ENCODE data around the gene OOSP4A. TPM values are rescaled to one million over a fixed set of nuclear protein-coding genes. Genes with fewer than 3 reads are reported as not detected.
"Not testable (repeated sequence)": the region's sequence is repeated elsewhere in the genome, so short reads cannot be mapped to it uniquely, and the experiment has no call there.

OOSP4A gene
- total RNA-seq, 1 donor from 2014 or later, result not detected

DNA sequence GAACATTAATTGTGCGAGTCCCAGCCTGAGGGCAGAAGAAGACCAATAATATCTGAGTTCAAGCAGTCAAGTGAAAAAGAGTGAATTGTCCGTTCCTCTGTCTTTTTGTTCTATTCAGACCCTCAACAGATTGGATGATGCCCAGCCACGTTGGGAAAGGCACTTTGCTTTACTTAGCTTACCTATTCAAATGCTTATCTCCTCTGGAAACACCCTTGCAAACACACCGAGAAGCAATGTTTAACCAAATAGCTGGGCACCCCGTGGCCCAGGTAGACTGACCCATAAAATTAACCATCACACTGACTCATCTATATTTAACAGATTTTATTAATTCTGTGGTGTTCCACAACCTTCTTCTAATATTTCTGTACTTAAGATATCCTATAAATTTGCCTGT, 9.3 kb downstream of the OOSP4A start:
- intact Hi-C loops (cut with micrococcal nuclease), result no loop called here

DNA sequence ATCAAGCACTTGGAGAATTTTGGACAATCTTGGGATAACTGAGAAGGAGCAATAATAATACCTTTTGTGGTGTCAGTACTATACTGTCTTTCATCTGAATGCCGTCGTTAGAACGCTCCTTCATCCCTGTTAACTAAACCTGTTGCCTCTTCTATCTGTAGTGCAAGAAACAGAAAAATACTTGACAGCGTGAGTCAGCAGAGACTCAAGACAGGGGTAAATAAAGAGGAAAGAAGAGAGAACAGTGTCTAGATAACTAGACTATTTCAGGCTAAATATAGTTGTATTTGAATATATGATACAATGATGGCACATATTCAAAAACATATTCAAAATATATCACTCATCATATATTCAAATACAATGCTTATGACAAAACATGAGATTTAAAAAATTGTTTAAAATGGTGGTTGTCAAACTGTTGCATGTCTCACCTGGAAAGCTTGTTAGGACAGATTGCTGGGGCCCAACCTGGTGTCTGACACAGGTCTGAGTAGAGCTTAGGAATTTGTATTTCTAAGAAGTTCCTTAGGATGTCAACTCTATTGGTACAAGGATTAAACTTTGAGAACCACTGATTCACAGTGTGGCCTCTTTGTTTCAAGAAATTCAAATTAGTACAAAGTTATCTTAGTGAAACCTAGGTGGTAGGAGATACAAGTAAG, 17.4 kb downstream of the OOSP4A start:
- intact Hi-C loops (cut with micrococcal nuclease), result no loop called here

DNA sequence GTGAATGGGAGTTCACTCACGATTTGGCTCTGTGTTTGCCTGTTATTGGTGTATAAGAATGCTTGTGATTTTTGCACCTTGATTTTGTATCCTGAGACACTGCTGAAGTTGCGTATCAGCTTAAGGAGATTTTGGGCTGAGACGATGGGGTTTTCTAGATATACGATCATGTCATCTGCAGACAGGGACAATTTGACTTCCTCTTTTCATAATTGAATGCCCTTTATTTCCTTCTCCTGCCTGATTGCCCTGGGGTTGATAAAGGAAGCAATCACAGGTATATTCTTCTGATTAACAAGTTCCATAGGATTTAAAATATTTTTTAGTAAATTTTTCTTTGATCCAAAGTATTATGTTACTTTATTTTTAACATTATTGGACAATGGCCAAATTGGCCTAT, 18.2 kb downstream of the OOSP4A start:
- intact Hi-C loops (cut with micrococcal nuclease), result not testable (repeated sequence)

DNA sequence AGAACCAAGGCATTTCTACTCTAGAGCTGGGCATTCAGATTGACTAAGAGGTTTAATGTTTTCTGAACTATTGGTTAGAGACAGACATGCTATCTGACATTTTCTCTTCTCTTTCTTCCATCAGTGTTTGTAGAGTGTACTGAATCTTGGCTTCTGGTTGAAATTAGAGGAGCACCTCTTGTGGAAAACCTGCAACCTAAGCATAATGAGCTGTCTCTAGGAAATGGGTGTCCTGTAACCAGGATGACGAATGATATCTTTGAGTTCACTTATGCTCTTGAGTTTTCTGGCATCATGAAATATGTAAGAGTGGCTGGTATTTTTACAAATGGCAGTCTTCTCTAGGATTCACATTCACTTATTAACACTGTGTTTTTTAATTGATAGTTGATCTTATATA, 19.4 kb downstream of the OOSP4A start:
- intact Hi-C loops (cut with micrococcal nuclease), result no loop called here

DNA sequence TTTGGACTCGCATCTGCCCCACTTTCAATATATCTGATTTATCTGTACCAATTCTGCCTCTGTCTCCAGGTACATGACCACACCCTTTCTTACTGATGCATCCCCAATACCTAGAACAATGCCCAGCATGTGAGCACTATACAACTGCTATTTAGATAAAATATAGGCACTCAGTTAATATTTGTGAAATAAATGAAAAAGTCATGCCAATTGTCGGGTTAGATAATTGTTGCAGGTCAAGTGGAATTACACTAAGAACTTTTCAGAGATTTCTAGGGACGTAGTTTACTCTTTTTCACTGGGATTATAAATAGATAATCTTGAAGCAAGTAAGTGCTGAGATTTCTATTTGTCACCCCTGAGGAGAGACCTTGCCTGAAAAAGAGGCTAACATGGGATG, 20.5 kb downstream of the OOSP4A start:
- intact Hi-C loops (cut with micrococcal nuclease), result no loop called here

DNA sequence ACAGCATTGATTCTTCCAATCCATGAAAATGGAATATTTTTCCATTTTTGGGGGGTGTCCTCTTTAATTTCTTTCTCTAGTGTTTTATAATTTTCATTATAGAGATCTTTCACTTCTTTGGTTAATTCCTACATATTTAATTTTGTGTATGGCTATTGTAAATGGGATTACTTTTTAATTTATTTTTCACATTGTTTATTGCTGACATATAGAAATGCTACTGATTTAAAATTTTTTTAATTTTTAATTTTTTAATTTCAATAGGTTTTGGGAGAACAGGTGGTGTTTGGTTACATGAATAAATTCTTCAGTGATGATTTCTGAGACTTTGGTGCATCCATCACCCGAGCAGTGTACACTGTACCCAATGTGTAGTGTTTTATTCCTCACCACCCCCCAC, 26.6 kb downstream of the OOSP4A start:
- intact Hi-C loops (cut with micrococcal nuclease), result no loop called here

DNA sequence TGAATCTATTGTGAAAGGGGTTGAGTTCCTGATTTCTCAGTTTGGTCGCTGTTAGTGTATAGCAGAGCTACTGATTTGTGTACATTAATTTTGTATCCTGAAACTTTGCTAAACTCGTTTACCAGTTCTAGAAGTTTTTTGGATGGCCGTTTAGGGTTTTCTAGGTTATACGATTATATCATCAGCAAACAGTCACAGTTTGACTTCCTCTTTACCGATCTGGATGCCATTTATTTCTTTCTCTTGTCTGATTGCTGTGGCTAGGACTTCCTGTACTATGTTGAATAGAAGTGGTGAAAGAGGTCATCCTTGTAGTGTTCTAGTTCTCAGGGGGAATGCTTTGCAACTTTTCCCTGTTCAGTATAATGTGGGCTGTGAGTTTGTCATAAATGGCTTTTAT, 28.6 kb downstream of the OOSP4A start:
- intact Hi-C loops (cut with micrococcal nuclease), result no loop called here

DNA sequence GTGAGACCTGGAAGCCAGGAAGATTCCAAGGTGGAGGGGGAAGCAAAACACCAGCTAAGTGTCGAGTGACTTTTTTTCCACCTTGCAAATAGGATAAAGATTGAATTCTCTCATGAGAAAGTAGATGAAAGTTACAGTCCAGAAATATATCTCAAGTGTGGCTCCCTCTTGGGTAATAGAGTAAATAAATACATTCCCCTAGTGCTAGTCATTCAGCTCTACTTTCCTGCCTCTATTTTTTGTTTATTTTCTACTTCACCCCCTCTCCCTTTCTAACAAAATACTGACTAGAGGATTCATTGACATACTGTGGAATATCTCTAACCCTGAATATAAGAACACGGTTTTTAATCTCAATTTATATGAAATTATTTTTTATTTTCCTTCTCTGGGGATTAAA, 34.0 kb downstream of the OOSP4A start:
- intact Hi-C loops (cut with micrococcal nuclease), result no loop called here

DNA sequence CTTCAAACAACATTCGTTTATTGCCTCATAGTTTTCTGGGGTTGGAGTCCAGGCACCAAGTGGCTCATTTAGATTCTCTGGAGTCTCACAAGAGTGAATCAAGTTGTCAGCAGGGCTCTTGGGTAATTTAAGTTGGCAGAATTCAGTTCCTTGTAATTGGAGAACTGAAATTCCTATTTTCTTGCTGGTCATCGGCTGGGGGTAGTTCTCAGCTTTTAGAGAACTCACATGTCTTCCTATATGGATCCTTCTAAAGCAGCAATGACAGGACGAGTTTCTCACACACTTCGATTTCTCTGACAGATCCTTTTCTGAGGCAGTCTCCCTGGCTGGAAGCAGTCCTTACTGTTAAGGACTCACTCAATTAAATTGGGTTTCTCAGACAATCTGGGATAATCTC, 35.9 kb downstream of the OOSP4A start:
- intact Hi-C loops (cut with micrococcal nuclease), result no loop called here

DNA sequence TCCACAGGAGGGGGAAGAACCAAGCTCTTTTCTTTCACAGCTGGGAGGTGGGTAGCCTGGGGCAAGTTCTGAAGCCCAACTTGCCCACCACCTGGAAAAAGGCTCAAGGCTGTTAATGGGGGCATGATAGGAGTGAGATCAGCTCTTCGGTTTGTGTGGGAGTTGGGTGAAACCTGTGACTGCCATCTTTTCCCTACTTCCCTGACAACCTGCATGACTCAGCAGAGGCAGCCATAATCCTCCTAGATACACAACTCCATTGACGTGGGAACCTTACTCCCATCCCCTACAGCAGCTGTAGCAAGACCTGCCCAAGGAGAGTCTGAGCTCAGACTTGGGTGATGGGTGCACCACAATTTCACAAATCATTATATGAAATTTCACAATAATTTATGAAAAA, 39.9 kb downstream of the OOSP4A start:
- intact Hi-C loops (cut with micrococcal nuclease), result no loop called here

DNA sequence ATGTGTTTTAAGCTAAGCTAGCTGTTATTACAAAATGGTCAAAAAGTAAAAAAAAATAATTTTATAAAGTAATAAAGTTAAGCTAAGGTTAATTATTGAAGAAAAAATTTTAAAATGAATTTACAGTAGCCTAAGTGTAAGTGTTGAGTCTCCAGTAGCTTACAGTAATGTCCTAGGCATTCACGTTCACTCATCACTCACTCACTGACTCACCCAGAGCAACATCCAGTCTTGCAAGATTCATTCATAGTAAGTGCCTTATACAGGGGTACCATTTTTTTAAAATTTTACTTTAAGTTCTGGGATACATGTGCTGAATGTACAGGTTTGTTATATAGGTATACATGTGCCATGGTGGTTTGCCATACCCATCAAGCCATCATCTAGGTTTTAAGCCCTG, 41.5 kb downstream of the OOSP4A start:
- intact Hi-C loops (cut with micrococcal nuclease), result no loop called here

DNA sequence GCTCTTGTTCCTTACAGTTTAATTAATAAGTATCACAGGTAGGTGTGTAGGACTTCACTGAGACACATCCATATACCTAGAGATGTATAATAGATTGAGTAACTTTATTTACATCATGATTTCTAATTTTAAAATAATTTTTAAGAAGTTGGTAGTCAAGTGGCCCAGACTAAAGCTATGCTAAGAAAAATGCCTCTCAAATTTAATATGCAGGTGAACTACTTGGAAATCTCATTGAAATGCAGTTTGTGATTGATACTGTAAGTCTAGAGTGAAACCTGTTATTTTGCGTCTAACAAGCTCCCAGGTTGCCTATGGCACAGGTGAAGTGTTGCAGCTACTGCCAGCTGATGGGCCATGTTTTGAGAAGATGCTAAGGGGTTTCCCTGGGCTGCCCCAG, 53.0 kb downstream of the OOSP4A start, which contains the start of gene OOSP4B:
Gene OOSP4B, plus strand, starts transcription at position 301 of the 400 bp plus-strand sequence.
- intact Hi-C loops (cut with micrococcal nuclease), result no loop called here

DNA sequence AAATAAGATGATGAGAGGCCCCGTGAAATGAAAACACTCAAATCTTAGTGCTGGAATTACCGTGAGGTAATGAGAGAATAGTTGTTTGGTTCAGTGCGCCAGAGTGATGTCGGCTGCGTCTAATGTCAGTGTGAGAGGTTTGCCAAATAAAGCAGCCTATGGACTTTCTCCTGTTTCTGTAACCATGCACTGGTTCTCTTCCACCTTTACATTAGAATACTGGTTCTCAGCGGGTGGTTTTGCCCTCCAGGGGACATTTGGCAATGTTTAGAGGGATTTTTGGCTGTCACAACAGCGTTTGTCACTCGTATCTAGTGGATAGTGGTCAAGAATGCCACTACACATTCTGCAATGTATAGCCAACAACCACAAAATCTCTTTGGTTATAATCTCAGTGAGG, 54.2 kb downstream of the OOSP4A start:
- intact Hi-C loops (cut with micrococcal nuclease), result no loop called here

Other genes starting within 250 kb of the OOSP4A start
- gene STX3, start 208.7 kb upstream of the OOSP4A start, total RNA-seq, result 88.0 and 94.7 TPM in 2 replicates
- gene MRPL16, start 153.3 kb upstream of the OOSP4A start, total RNA-seq, result 67.0 and 68.2 TPM in 2 replicates
- not detected in 2 replicates for gene CBLIF, start 118.5 kb upstream of the OOSP4A start, total RNA-seq
- not detected in 2 replicates for gene TCN1, start 97.5 kb upstream of the OOSP4A start, total RNA-seq
- not detected in 2 replicates for gene OOSP3, start 85.3 kb upstream of the OOSP4A start, total RNA-seq
- 0.27 TPM in 1 of 2 replicates, not detected in the other for gene OOSP1, start 25.6 kb upstream of the OOSP4A start, total RNA-seq
- not detected in 2 replicates for gene OOSP4B, start 53.1 kb downstream of the OOSP4A start, total RNA-seq
- gene OOSP2, start 76.4 kb downstream of the OOSP4A start, total RNA-seq, result not detected in 2 replicates
- not detected in 2 replicates for gene MS4A3, start 92.6 kb downstream of the OOSP4A start, total RNA-seq
- gene MS4A2, start 124.6 kb downstream of the OOSP4A start, total RNA-seq, result not detected in 2 replicates
- gene MS4A6A, start 219.1 kb downstream of the OOSP4A start, total RNA-seq, result not detected in 2 replicates